Measurements from ENCODE around the gene HEG1.

- TF ChIP-seq POLR2A (IDR thresholded peaks at IDR 0.05; ENCODE audit: low read depth, low read length) (no peak), POLR2AphosphoS5 (IDR thresholded peaks at IDR 0.05; ENCODE audit: low read depth, low read length) (no peak), TAF1 (IDR thresholded peaks at IDR 0.05; ENCODE audit: low read depth, low read length) (no peak), SPI1 (IDR thresholded peaks at IDR 0.05; ENCODE audit: low read depth, low read length) (no peak), PAX5 (IDR thresholded peaks at IDR 0.05; ENCODE audit: insufficient read depth, low read length, severe bottlenecking) (no peak), POU2F2 (IDR thresholded peaks at IDR 0.05; ENCODE audit: low read depth, low read length) (no peak)
Observed at GRCh38 chr3:125043599-125044151, 12.1 kb downstream of the HEG1 start.

All from GM12891 (cell line).